ENCODE results near the gene BMERB1.

The BMERB1 gene

GRCh38 chr16:15498427-15499175 lies 64.2 kb downstream of the BMERB1 start:
- no peak for DNase-seq (ENCODE audit: low read depth in 2 of 2)

GRCh38 chr16:15502041-15502725 lies 67.8 kb downstream of the BMERB1 start:
- no peak for DNase-seq (ENCODE audit: low read depth in 2 of 2)

GRCh38 chr16:15506441-15506840 lies 72.1 kb downstream of the BMERB1 start:
- no peak for DNase-seq (ENCODE audit: low read depth in 2 of 2)

GRCh38 chr16:15507301-15507958 lies 73.0 kb downstream of the BMERB1 start:
- no peak for DNase-seq (ENCODE audit: low read depth in 2 of 2)

- no peak for DNase-seq (ENCODE audit: low read depth in 2 of 2)
These were observed 73.7 kb downstream of the BMERB1 start for GRCh38 chr16:15507959-15508627.

- DNase-seq (ENCODE audit: low read depth in 2 of 2), result no peak
These were observed 74.7 kb downstream of the BMERB1 start for GRCh38 chr16:15509051-15509592.

- no peak for DNase-seq (ENCODE audit: low read depth in 2 of 2)
These were observed 75.5 kb downstream of the BMERB1 start for GRCh38 chr16:15509593-15510535.

- no peak for DNase-seq (ENCODE audit: low read depth in 2 of 2)
These were observed 76.6 kb downstream of the BMERB1 start for GRCh38 chr16:15510992-15511391.

GRCh38 chr16:15511759-15512487 lies 77.5 kb downstream of the BMERB1 start:
- DNase-seq (ENCODE audit: low read depth in 2 of 2), result no peak

- no peak for DNase-seq (ENCODE audit: low read depth in 2 of 2)
These were observed 78.8 kb downstream of the BMERB1 start for GRCh38 chr16:15513156-15513555.

- no peak for DNase-seq (ENCODE audit: low read depth in 2 of 2)
These were observed 81.6 kb downstream of the BMERB1 start for GRCh38 chr16:15515992-15516391.

GRCh38 chr16:15516609-15517008 lies 82.2 kb downstream of the BMERB1 start:
- DNase-seq (ENCODE audit: low read depth in 2 of 2), result no peak

GRCh38 chr16:15517743-15518377 lies 83.5 kb downstream of the BMERB1 start:
- no peak for DNase-seq (ENCODE audit: low read depth in 2 of 2)

GRCh38 chr16:15518381-15519351 lies 84.3 kb downstream of the BMERB1 start:
- DNase-seq (ENCODE audit: low read depth in 2 of 2), result no peak

- no peak for DNase-seq (ENCODE audit: low read depth in 2 of 2)
These were observed 85.4 kb downstream of the BMERB1 start for GRCh38 chr16:15519790-15520189.

- DNase-seq (ENCODE audit: low read depth in 2 of 2), result no peak
These were observed 87.0 kb downstream of the BMERB1 start for GRCh38 chr16:15521390-15521757.

- DNase-seq (ENCODE audit: low read depth in 2 of 2), result no peak
These were observed 87.5 kb downstream of the BMERB1 start for GRCh38 chr16:15521758-15522509.

- DNase-seq (ENCODE audit: low read depth in 2 of 2), result no peak
These were observed 88.7 kb downstream of the BMERB1 start for GRCh38 chr16:15523092-15523541.
